ENCODE measurements around the gene COL26A1.
A peak's percentile ranks its signal among the peaks of the same experiment; 100 is the strongest.

The COL26A1 gene

DNA sequence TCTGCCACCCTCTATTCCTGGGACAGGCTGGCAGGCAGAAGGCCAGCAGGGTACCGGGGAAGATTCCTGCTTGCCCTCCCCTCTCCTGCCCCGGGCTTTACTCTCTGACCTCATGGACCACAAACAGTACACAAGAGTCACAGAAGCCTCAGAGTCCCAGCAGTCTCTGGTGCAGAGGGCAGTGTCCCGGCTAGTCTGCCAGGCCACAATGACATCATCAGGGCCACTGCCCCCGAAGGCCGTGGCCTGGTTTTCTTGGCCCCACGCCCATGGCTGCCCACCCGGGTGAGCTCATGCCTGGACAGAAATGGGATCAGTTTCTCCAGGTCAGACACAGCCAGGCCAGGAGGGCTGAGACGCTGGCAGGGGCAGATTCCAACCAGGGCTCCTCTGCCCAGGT, 174.5 kb downstream of the COL26A1 start:
- peak; percentile 17 for DNase-seq

DNA sequence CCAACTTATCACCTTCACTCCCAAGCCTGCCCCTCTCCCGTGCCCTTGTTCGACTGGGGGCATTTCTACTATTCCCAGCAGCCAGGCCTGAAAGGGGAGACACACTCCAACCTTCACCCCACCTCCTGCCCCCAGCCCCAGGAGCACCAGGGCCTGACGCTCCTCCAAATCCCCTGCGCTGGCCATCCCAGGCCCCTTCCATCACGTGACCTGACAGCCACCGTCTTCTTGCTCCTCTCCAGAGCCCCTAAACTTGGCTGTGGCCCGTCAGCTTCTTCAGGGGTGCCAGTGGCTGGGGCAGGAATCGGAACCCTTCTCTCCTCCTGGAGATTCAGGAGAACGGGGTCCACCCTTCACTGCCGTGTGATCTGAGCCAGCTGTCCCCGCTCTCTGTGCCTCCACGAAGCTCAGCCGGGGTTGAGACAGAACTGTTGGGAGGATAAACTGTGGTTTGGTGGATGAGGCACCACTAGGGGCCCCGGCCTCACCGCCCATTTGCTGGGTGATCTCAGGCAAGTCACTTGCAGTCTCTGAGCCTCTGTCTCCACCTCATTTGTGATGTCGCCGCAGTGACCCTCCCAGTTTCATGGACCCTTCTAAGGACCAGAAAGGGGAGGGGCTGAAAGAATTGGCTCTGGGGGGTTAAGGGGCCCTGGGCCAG, 175.4 kb downstream of the COL26A1 start:
- no peak for DNase-seq

DNA sequence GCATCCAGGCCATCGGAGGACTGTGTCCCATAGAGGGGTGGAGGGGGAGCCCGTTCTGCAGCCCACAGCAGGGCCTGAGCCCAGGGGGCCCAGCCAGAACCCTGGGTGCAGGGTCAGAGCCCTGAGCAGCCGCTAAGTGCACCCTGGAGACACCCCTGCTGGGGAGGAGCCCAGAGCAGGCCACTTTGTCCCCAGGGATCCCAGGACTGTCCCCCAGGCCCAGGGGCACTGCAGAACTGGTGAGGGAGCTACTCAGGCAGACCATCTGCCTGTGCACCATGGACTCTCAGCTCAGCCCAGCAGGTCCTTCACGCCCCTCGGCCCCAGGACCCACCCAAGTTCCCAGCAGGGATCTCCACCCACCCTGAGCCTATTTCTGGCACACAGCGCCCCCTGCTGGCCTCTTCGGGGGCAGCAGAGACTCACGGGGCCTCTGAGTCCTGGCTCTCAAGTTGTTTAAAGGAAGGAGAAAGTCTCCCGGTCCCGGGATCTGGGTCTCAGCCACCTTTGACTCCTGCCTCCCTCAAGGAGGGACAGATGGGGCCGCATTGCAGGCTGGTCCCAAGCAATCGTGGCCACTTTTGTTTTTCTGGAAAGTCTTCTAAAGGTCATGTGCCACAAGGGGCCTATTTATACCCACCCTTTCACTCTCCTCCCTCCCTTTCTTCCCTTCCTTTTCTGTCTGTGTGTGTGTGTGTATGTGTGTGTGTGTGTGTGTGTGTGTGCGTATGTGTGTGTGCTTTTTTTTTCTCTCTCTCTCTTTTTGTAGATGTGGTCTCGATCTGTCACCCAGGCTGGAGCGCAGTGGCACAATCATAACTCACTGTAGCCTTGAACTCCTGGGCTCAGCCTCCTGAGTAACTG, 176.2 kb downstream of the COL26A1 start:
- DNase-seq, result no peak

DNA sequence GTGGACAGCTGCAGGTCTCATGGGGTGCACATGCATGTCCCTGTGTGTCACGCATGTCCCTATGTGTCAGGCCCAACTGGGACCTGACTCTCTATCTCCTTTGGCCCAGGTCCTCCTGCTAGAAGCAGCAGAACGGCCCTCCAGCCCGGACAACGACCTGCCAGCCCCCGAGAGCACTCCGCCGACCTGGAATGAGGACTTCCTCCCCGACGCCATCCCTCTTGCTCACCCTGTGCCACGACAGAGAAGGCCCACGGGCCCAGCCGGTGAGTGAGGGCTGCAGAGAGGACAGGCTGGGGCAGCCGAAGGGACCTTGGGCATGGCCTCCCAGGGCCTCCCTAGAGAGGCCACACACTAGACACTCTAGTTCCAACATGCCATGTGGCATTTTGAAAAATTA, 177.1 kb downstream of the COL26A1 start:
- no peak for DNase-seq

DNA sequence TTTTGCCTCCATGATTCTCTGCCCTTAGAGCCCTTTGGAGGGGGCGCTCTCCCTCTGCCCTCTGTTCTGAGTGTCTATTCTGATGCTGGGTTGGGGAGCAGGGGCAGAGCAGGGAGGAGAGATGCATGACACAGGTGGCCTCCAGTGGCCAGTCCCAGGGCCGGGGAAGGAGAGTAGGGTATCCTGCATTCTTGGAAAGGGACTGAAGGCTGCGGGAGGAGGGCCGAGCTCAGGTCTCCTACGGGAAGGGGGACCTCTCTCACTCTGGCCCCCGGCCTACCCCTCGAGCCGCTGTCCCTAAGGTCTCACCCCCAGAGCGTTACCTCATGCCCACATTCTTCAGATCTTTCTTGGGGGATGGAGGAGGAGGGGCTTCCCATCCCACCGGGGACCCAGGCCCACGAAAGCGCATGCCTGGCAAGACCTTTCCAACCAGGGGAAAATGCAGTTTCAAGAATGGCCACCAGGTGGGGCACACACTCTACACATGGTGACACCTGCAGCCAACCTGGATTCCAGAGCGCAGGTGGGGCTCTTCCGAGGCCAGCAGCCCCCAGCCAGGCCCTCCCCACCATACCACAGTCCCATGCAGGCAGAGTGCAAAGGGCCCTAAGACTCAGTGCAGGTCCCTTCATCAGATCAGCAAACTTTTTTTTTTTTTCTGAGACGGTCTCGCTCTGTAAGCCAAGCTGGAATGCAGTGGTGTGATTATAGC, 180.0 kb downstream of the COL26A1 start:
- no peak for DNase-seq

DNA sequence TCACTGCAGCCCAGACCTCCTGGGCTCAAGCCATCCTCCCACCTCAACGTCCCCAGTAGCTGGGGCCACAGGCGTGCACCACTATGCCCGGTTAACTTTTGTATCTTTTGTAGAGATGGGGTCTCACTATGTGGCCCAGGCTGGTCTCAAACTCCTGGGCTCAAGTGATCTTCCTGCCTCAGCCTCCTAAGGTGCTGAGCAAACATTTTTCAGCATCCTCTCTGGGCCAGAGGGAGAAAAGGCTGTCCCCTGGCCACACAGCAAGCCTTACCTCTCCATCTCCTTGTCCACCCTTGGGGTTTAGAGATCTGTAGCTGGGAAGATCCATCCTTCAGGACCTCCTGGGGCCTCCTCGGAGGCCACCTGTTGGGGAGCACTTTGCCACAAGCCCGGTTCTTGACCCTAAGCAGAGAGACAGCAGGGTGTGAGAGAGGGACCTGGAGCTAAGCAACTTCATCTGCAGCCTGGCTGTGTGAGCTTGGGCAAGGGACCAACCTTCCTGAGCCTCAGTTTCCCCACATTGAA, 180.6 kb downstream of the COL26A1 start:
- no peak for DNase-seq

DNA sequence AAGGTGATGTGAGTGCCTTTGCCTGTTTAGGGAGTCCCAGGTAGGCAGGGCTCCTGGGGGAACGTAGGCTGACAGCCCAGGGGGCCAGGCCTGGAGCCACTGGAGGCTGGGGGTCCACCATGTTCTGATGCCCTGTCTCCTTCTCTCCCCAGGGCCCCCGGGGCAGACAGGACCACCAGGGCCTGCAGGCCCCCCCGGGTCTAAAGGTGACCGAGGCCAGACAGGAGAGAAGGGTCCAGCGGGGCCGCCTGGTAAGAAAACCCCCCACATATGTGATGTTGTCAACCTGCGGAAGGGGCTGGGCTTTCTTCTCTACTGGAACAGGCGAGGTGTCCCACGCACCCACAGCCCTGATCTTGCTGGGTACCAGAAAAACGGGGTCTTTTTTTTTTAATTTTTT, 181.2 kb downstream of the COL26A1 start:
- no peak for DNase-seq

DNA sequence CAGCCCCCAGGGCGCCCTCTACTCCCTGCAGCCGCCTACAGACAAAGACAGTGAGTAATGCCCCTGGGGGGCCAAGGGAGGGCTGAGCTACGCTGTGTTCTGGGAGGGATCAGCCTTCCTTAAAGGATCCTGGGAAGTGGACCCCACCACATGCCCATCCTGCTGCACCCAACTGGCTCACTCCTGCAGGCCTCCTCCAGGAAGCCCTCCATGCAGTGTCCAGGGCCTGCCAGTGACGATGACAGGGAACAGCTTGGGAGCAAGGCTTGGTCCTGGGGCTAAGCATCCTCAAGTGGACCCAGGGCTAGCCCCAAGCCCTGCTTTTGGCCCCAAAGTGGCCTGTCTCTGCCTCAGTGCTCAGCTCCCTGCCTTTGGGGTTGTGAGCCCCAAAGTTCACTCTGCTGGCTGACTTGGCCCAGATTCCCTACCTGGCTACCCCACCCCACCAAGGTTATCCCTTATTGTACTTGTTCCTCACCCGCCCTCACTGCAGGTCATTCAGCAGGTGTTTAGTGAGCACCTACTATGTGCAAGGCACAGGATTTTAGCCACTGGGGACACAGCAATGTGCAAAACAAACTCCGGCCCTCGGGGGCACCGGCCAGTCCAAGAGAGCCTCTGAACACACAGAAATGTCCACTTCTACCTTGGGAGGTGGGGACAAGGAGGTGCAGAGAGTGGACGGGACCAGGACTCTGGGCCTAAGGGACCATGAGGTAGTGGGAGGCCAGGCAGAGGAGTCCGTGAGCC, 182.9 kb downstream of the COL26A1 start:
- no peak for DNase-seq

DNA sequence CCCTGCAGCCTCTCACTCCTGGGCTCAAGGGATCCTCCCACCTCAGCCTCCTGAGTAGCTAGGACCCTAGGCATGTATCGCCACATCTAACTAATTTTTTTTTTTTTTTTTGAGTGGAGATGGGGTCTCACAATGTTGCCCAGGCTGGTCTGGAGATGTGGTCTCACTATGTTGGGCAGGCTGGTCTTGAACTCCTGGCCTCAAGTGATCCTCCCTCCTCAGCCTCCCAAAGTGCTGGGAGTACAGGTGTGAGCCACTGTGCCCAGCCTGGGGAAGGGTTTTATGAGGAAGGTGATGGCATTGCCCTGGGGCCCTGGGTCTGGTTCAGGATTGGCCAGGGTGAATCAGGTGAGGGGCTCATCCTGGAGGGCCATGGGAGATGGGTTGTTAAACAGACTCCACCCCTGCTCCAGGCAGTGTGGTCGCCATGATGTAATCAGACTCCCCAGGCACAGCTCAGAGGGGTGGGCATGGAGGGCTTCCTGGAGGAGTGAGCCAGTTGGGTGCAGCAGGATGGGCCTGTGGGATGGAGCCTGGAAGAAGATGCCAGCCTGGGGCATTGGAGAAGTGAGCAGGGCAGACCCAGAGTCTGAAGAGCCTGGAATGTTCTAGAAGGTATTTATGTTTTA, 183.7 kb downstream of the COL26A1 start:
- DNase-seq, result no peak

DNA sequence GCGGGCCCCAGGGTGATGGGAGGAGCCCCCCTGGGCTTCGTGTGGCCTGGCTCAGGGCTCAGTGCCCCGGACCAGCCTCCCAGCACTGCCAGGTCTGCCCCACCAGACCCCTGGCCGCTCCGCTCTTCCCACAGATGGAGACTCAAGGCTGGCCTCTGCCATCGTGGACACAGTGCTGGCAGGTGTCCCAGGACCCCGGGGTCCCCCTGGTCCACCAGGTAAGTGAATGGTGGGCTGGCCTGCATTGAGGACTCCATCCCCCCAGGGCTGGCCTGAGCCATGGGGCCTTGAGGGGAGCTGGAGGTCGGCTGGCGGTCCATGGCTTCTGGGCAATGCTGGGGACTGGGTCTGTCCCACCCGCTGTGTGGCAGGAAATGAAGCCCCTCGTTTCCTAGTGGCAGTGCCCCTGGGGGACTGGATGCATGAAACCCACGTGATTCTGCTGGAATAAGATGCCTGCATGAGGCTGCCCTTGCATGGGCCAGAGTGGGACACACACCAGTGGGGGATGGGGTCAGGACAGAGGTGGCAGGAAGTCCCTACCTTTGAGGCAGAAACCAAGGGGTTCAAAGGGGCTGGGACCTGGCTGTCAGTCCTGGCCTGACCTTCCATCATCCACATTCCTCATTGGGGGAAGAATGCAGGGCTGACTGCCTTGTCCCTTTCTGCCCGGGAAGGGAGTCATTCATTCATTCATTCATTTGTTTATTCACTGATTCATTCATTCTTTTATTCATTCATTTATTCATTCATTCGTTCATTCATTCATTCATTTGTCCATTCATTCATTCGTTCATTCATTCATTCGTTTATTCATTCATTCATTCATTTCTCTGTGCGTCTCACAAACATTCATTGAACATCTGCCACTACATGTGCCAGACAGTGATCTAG, 184.6 kb downstream of the COL26A1 start:
- no peak for DNase-seq

DNA sequence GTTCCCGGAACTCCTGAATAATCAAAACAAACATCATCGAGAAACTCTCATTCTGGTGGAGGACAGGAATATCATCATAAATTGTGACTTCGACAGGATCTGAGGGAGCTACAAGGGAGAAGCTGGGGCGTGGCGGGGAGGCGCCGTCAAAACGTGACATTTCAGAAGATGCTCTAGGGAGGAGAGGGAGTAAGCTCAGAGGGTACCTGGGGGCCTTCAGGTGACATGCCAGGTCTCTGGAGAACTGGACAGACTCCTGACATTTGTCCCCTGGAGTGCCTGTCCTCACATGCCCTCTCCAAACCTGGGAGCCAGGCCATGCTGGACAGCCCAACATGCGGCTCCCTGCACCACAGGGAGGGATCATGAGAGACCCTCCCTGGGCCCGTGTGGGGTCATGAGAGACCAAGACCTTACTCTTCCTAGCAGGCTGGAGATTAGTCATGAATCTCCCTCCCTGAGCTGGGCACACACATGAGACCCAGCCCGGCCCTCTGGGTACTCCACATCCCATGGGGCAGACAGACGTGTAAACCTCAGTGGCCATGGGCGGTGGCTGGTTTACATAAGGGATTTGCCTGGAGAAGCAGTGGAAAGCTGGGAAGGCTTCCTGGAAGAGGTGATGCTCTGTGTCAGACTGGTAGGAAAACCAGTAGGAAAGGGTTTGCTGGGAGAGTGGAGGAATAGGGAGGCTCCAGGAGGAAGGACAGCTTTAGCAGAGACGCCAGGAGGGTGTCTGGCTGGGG, 185.4 kb downstream of the COL26A1 start:
- DNase-seq, result no peak

DNA sequence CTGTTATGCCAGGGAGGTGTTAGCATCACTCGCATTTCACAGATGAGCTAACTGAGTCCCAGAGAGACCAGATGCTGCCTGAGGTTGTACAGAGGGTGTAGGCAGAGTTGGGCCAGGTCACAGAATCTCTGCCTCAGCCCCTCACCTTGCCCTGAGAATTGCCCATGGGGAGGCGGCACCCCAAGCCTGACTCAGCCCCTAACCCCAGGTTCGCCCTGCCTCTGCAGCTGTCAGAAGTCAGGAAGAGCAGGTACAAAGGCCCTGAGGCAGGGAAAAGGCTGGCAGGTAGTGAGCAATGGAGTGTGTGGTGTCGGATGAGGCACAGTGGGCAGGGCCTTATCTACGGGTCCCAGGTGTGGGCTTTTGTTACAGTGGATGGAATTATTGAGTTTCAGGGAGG, 187.1 kb downstream of the COL26A1 start:
- DNase-seq, result no peak

DNA sequence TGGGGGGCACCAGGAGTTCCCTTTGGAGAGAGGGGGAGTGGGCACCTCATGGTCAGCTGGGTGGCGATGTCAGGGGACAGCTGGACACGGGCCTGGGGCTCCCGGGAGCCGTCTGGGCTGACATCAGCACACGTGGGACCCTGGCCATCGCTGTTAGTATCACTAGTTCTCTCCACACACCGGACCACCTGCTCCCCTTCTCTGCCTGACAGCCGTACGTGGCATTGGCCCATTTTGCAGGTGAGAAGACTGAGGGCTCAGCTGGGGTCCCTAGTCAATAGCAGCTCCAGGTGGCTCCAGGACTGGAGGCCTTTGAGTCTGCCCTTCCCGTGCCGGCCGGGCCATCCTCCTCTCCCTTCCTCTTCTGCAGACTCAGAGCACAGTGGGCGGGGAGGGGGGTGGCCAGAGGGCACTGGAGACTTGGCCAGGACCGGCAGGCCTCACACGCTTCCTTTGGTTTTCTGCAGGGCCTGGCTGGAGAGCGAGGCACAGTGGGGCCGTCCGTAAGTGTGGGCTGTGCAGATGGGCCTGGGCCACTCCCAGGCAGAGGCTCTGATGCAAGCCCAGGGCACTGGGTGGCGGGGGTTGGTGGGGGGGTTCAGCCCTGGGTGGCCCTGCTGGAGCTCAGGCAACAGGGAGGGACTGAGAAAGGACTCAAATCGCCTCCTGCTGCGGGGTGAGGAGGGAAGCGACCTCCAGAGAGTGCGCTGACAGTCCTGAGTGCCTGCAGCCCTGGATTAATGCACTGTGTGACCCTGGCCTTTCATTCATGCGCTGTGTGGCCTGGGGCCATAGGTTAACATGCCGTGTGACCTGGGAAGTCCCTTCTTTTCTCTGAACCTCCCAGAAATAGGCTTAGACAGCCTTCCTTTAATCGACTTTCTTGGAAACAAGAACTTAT, 188.2 kb downstream of the COL26A1 start:
- DNase-seq, result no peak

DNA sequence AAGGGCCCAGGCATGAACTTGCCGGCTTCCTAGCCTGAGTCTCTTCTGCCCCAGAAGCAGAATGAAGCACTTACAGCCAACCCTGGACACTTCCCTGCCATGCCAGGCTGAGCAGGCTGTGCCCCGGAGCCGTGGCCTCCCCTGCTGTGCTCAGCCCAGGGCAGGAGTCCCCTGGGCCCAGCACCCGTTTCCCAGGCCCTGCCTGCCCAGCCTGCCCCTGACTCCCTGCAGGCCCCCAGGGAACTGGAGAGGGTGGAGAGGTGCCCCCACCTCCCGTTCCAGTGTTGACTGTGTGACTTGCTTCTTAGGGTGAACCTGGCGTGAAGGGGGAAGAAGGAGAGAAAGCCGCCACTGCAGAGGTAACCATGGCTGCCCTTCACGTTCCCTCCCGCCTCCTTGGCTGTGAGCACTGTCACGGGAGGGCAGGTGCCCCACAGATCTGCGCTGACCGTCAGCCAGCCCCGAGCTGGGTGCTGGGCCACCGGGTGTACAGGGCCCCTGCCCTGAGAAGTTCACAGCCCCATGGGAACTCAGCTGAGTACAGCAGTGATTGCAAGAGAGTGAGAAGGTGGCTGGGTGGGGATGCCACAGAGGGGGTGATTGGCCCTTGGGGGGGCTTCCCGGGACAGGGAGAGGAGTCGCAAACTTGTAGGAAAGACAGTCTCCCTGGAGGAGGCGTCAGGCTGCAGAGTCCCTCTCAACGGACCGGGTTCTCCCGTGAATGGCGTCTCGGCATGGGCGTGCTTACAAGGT, 190.5 kb downstream of the COL26A1 start:
- no peak for DNase-seq

DNA sequence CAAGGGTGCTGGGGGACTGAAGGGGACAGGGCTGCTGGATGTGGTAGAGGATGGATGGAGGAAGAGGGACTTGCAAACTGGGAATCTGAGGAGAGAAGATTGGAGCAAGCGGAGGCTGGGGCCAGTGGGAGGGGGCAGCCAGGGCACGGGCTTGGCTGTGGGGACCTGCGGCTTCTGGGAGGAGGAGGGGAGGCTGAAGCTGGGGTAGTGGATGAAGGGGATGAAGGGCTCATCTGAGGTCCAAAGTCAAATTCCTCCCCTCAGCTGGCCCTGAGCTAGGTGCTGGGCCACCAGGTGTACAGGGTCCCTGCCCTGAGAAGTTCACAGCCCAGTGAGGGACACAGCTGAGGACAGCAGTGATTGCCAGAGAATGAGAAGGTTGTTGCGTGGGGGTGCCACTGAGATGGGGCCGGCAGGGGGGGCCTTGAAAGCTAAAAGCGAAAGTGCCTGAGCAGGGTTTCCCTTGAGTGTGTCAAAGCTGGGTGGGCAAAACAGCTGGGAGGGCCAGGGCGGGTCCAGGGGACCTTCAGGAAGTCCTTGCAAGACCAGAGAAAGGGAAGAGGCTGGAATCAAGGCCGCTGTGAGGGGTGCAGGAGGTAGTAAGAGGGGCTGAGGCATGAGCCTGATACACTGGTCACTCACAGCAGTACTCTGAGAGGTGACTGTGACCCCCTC, 191.2 kb downstream of the COL26A1 start:
- no peak for DNase-seq

DNA sequence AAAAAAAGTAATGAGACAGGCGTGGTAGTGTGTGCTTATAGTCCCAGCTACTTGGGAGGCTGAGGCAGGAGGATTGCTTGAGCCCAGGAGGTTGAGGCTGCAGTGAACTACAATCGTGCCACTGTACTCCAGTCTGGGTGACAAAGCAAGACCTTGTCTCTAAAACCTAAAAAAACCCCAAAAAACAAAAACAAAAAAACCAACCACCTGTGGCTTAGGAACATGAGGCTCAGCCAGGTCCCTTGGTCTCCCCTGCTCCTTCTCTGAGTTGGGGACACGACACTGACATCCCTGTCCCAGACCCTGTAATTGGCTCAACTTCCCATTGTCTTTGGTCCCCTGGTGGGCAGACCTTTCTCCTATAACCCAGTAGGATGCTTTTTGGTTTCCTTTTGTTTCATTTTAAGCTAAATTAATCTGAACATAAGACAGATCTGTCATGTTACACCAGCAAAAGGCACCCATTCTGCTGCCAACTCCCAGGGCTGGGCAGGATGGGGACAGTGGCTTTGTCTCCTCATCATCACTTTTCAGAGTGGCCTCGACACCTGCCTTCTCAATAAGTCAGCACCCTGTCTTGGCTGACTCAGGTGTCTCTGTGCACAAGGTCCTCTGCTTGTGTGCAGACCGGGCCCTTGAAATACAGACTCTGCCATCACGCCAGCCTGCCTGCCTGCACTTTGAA, 192.1 kb downstream of the COL26A1 start:
- no peak for DNase-seq

DNA sequence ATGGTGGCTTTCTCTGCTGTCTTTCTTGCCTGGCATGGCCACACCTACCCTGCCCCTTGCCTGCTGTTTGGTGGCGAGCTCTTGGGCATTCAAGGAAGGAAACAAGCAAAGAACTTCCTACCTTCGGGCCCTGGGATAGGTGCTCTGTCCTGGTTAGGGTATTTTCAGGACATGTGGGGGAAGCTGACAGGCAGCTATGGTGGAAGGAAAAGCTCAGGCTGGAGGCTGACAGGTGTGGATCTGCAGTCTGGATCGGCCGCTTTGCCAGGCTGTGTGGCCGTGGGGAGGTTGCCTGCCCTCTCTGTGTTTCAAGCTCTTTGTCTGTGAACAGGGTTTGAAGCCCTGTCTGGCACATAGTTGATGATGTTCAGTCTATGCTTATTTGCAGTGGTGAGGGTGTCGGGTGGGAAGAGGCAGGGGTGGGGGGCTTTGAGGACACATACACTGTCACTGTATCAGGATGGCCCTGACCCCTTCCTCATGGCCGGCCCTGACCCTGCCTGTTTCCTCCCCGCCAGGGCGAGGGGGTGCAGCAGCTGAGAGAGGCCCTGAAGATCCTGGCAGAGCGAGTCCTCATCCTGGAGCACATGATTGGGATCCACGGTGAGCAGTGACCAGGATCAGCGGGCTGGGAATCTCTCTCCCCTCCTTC, 192.7 kb downstream of the COL26A1 start:
- DNase-seq, result no peak

Measured in GOT3 (cell line).